Calu3 (cell line): ENCODE results near the gene MRPL53. TPM values are rescaled to one million over a fixed set of nuclear protein-coding genes. Genes with fewer than 3 reads are reported as not detected.
A peak's percentile ranks its signal among the peaks of the same experiment; 100 is the strongest.

Experiments
- BruUV-seq: library from RNA; stranded (reverse); fragments of 400-500 nt; replicated peaks from 2 replicates; lab custom pipeline; 2021; lab: Mats Ljungman, UMichigan
- CTCF ChIA-PET: fragments of 300-600 bp; sonication (Branson Sonifier 250); formaldehyde crosslinking; loops from one replicate; lab custom pipeline; 2022; ENCODE audit warnings: antibody characterized with exemption; lab: Charles Lee
- DNase-seq: peaks from one replicate; pipeline ENCODE4 v3.0.0; 2022
- H3K27ac Mint-ChIP-seq: one replicate; pipeline ENCODE4 v1.8.0; 2022; ENCODE audit warnings: mixed read lengths; ENCODE audit not compliant: unreplicated experiment
- H3K27me3 Mint-ChIP-seq: one replicate; pipeline ENCODE4 v1.8.0; 2022; ENCODE audit warnings: mixed read lengths; ENCODE audit not compliant: unreplicated experiment
- H3K36me3 Mint-ChIP-seq: one replicate; pipeline ENCODE4 v1.8.0; 2022; ENCODE audit warnings: mild to moderate bottlenecking, moderate library complexity, mixed read lengths; ENCODE audit not compliant: insufficient read depth, unreplicated experiment
- H3K4me1 Mint-ChIP-seq: one replicate; pipeline ENCODE4 v1.8.0; 2022; ENCODE audit warnings: mild to moderate bottlenecking, low read depth, mixed read lengths; ENCODE audit not compliant: unreplicated experiment
- H3K4me3 Mint-ChIP-seq: one replicate; pipeline ENCODE4 v1.8.0; 2022; ENCODE audit warnings: mild to moderate bottlenecking, low read depth, moderate library complexity, mixed read lengths; ENCODE audit not compliant: unreplicated experiment
- H3K9me3 Mint-ChIP-seq: one replicate; pipeline ENCODE4 v1.8.0; 2022; ENCODE audit warnings: low read depth, mixed read lengths; ENCODE audit not compliant: unreplicated experiment
- CTCF ChIP-seq: fragments of 200-600 bp; IDR thresholded peaks from one replicate; pipeline ENCODE4 v1.8.0; 2022; ENCODE audit warnings: antibody characterized with exemption; ENCODE audit not compliant: unreplicated experiment
- intact Hi-C: fragments of 100-400 bp; cut with micrococcal nuclease; formaldehyde crosslinking; loops from one replicate; pipeline ENCODE4 v1.10.0; 2022; ENCODE audit not compliant: unreplicated experiment
- total RNA-seq: library from RNA; stranded (reverse); gene quantifications from 2 replicates; pipeline ENCODE4 v1.2.3, GENCODE V29; 2022

MRPL53 gene
- total RNA-seq, 1 experiment from 2014 or later = 83.7 TPM

GRCh38 chr2:74458132-74458937, 14.1 kb downstream of the MRPL53 start, which contains the start of gene WBP1:
Gene WBP1, plus strand, starts transcription at chr2:74458438. Its CDS starts 165 bp downstream, at chr2:74458603.
- DNase-seq = peak; percentile 98
- BruUV-seq = TSS peak; percentile 45
- H3K27me3 Mint-ChIP-seq = peaks cover 3% of the 10 kb centered on the region
- no peaks in the 10 kb centered on the region for H3K9me3 Mint-ChIP-seq
- no peak for TF ChIP-seq CTCF
- peak within 1 kb of the TSS; percentile 83 for H3K4me3 Mint-ChIP-seq
- intact Hi-C loops = no loop called here
- H3K4me1 Mint-ChIP-seq = peaks cover 42% of the 10 kb centered on the region
- CTCF ChIA-PET = interaction anchor here (0.8 to 1.4 kb wide), 5 partner anchors 14 to 74 kb away, joined by 3 to 5 read pairs (median 4); partner anchors contain the start of genes CCDC142 and TTC31
- peaks cover 86% of the 10 kb centered on the region for H3K36me3 Mint-ChIP-seq
- H3K27ac Mint-ChIP-seq = peak within 1 kb of the TSS; percentile 94

GRCh38 chr2:74457549-74458131, 14.8 kb downstream of the MRPL53 start:
- intact Hi-C loops = no loop called here
- DNase-seq = peak; percentile 81
- no TSS peak for BruUV-seq
- peaks cover 10% of the 10 kb centered on the region for H3K27me3 Mint-ChIP-seq
- H3K4me3 Mint-ChIP-seq = peak overlapping the region; percentile 83
- no peak for TF ChIP-seq CTCF
- H3K36me3 Mint-ChIP-seq = peaks cover 79% of the 10 kb centered on the region
- CTCF ChIA-PET = interaction anchor here (0.8 to 1.4 kb wide), 6 partner anchors 12 to 74 kb away, joined by 3 to 5 read pairs (median 4); partner anchors contain the start of genes CCDC142 and TTC31
- peaks cover 49% of the 10 kb centered on the region for H3K4me1 Mint-ChIP-seq
- H3K27ac Mint-ChIP-seq = peak overlapping the region; percentile 94
- no peaks in the 10 kb centered on the region for H3K9me3 Mint-ChIP-seq

GRCh38 chr2:74457129-74457548, 15.3 kb downstream of the MRPL53 start:
- Mint-ChIP-seq H3K9me3 (no peaks in the 10 kb centered on the region), H3K27ac (peak overlapping the region; percentile 94), H3K36me3 (peaks cover 74% of the 10 kb centered on the region), H3K27me3 (peaks cover 12% of the 10 kb centered on the region), H3K4me3 (peak overlapping the region; percentile 83), H3K4me1 (peaks cover 50% of the 10 kb centered on the region)
- BruUV-seq = no TSS peak
- DNase-seq = no peak
- intact Hi-C loops = no loop called here
- CTCF ChIA-PET = interaction anchor here (0.8 to 1.4 kb wide), 2 partner anchors 12 to 19 kb away, joined by 3 to 5 read pairs; no protein-coding TSS in a partner anchor
- TF ChIP-seq CTCF = no peak

GRCh38 chr2:74454654-74455511, 17.6 kb downstream of the MRPL53 start, which contains the start of gene INO80B:
Gene INO80B, plus strand, starts transcription at chr2:74455087. Its CDS starts 30 bp downstream, at chr2:74455117.
- intact Hi-C loops = loop anchor here (2.0 kb wide), 1 partner anchor 14 kb away; the partner anchor contains the start of gene RTKN
- no peak for TF ChIP-seq CTCF
- Mint-ChIP-seq H3K4me3 (peak within 1 kb of the TSS; percentile 83), H3K4me1 (peaks cover 44% of the 10 kb centered on the region), H3K27me3 (peaks cover 12% of the 10 kb centered on the region), H3K36me3 (peaks cover 53% of the 10 kb centered on the region), H3K9me3 (no peaks in the 10 kb centered on the region), H3K27ac (peak within 1 kb of the TSS; percentile 35)
- DNase-seq = peak; percentile 96
- CTCF ChIA-PET = interaction anchor here (1.1 kb wide), 1 partner anchor 13 kb away, joined by 5 read pairs; no protein-coding TSS in a partner anchor
- TSS peak; percentile 7 for BruUV-seq
